K562 (cell line): ENCODE data around the gene TMEM187.

ENCODE experiments used
- CREB1 ChIP-seq, 2 experiments: sonication (generic) in 1 of 2; formaldehyde crosslinking in 1 of 2; IDR thresholded peaks; 2 replicates each; pipeline versions ENCODE4 v1.6.1 to v1.8.0; 2012 to 2022; ENCODE audit warnings: inconsistent platforms in 1 of 2, mild to moderate bottlenecking in 1 of 2, missing genetic modification reagents in 1 of 2, moderate library complexity in 1 of 2
- HCFC1 ChIP-seq: IDR thresholded peaks from 2 replicates; pipeline ENCODE4 v1.6.1; 2012; ENCODE audit warnings: low read depth, low read length, improper control_type of control experiment
- NFATC3 ChIP-seq: fragments of 450-650 bp; IDR thresholded peaks from 2 replicates; pipeline ENCODE4 v1.6.1; 2017; ENCODE audit warnings: mild to moderate bottlenecking
- PML ChIP-seq: IDR thresholded peaks from 2 replicates; pipeline ENCODE4 v1.6.1; 2012; ENCODE audit warnings: low read length, inconsistent platforms
- POLR2AphosphoS2 ChIP-seq: IDR thresholded peaks from 2 replicates; pipeline ENCODE4 v1.6.1; 2012; ENCODE audit warnings: low read length, improper control_type of control experiment
- ZC3H4 ChIP-seq: sonication (generic); formaldehyde crosslinking; IDR thresholded peaks from 2 replicates; pipeline ENCODE4 v1.9.0; 2021; ENCODE audit warnings: missing genetic modification reagents, borderline replicate concordance
- ZNF592 ChIP-seq: fragments of 450-650 bp; IDR thresholded peaks from 2 replicates; pipeline ENCODE4 v1.6.1; 2017; ENCODE audit warnings: antibody characterized with exemption, mild to moderate bottlenecking
- ZNF76 ChIP-seq: fragments of 250-450 bp; sonication (Bioruptor Pico); IDR thresholded peaks from 2 replicates; pipeline ENCODE4 v1.4.0; 2020; ENCODE audit warnings: mild to moderate bottlenecking, moderate library complexity, borderline replicate concordance
- TF ChIP-seq, protein P1 (sequence below): sonication (generic); formaldehyde crosslinking; IDR thresholded peaks from 2 replicates; pipeline ENCODE4 v1.8.0; 2023; ENCODE audit warnings: mild to moderate bottlenecking, missing genetic modification reagents
- TF ChIP-seq, protein P2 (sequence below), 3 experiments: IDR thresholded peaks in 2 of 3; conservative IDR thresholded peaks in 1 of 3; 2 replicates each; pipeline ENCODE4 v1.5.1; 2011 to 2012; ENCODE audit warnings: low read length in 3 of 3, mild to moderate bottlenecking in 3 of 3, control low read depth in 2 of 3, improper control_type of control experiment in 1 of 3, inconsistent platforms in 1 of 3, low read depth in 1 of 3, mixed read lengths in 1 of 3, moderate library complexity in 1 of 3; ENCODE audit not compliant: insufficient read depth in 2 of 3
- TF ChIP-seq, protein P3 (sequence below): fragments of 450-650 bp; IDR thresholded peaks from 2 replicates; pipeline ENCODE4 v1.6.1; 2016

DNA sequence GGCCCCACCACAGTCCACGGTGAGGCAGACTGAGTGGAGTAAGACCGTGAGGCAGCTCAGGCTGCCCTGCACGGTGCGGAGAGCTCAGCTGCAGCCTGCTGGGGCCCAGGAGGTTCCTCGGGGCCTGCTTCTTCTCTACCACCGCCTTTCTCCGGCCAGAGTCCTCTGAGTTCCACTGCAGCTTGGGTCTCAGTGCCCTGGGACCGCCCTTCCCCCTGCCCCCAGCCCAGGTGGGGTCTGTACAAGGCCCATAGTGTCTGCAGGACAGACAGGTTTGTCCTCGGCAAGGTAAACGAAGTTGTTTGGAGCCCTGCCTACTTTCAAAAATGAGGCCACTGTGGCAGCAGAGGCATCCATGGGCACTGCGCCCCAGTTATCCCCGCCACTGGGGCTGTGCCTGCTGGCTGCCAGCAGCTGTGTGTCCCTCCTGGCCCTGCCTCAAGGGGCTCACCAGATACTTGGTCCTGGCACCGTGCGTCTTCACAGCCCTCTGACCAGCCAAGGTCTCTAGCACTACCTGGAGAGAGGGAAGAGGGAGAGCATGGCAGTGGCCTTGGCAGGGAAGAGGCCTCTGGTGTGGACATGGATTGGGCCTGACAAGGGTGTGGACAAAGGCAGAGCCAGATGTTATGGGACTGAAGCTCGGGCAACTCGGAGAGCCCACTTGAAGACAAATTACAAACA, 43.2 kb downstream of the TMEM187 start:
- TF ChIP-seq ZNF76 (CRISPR knock-in tag) (no peak), HCFC1 (no peak), PML (no peak), ZC3H4 (CRISPR knock-in tag) (no peak), POLR2AphosphoS2 (no peak), CREB1 (IDR thresholded peaks at IDR 0.05) (no peak), CREB1 (CRISPR knock-in tag; IDR thresholded peaks at IDR 0.05) (no peak), ZNF592 (no peak), NFATC3 (no peak)
- TF ChIP-seq, protein P1, sequence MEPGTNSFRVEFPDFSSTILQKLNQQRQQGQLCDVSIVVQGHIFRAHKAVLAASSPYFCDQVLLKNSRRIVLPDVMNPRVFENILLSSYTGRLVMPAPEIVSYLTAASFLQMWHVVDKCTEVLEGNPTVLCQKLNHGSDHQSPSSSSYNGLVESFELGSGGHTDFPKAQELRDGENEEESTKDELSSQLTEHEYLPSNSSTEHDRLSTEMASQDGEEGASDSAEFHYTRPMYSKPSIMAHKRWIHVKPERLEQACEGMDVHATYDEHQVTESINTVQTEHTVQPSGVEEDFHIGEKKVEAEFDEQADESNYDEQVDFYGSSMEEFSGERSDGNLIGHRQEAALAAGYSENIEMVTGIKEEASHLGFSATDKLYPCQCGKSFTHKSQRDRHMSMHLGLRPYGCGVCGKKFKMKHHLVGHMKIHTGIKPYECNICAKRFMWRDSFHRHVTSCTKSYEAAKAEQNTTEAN (CRISPR knock-in tag), result no peak
- TF ChIP-seq, protein P2, sequence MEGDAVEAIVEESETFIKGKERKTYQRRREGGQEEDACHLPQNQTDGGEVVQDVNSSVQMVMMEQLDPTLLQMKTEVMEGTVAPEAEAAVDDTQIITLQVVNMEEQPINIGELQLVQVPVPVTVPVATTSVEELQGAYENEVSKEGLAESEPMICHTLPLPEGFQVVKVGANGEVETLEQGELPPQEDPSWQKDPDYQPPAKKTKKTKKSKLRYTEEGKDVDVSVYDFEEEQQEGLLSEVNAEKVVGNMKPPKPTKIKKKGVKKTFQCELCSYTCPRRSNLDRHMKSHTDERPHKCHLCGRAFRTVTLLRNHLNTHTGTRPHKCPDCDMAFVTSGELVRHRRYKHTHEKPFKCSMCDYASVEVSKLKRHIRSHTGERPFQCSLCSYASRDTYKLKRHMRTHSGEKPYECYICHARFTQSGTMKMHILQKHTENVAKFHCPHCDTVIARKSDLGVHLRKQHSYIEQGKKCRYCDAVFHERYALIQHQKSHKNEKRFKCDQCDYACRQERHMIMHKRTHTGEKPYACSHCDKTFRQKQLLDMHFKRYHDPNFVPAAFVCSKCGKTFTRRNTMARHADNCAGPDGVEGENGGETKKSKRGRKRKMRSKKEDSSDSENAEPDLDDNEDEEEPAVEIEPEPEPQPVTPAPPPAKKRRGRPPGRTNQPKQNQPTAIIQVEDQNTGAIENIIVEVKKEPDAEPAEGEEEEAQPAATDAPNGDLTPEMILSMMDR (IDR thresholded peaks at IDR 0.05 in 2 of 3, conservative IDR thresholded peaks at IDR 0.05 in 1 of 3; ENCODE audit: insufficient read depth in 2 of 3, low read depth in 1 of 3, low read length in 3 of 3), result no peak
- TF ChIP-seq, protein P3, sequence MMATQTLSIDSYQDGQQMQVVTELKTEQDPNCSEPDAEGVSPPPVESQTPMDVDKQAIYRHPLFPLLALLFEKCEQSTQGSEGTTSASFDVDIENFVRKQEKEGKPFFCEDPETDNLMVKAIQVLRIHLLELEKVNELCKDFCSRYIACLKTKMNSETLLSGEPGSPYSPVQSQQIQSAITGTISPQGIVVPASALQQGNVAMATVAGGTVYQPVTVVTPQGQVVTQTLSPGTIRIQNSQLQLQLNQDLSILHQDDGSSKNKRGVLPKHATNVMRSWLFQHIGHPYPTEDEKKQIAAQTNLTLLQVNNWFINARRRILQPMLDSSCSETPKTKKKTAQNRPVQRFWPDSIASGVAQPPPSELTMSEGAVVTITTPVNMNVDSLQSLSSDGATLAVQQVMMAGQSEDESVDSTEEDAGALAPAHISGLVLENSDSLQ, result no peak
